H1 (cell line): Measurements from ENCODE around the gene MIPOL1. TPM values are rescaled to one million over a fixed set of nuclear protein-coding genes. Genes with fewer than 3 reads are reported as not detected.

Source experiments
- CTCF ChIA-PET: fragments of 300-600 bp; sonication (Branson Sonifier 250); formaldehyde crosslinking; loops from one replicate; lab custom pipeline; 2021; ENCODE audit not compliant: partially characterized antibody; lab: Charles Lee
- POLR2A ChIA-PET: fragments of 300-600 bp; sonication (Branson Sonifier 250); formaldehyde crosslinking; loops from one replicate; lab custom pipeline; 2021; ENCODE audit warnings: inconsistent platforms; ENCODE audit not compliant: partially characterized antibody; lab: Charles Lee
- DNase-seq, 2 experiments: peaks; one replicate each; pipeline versions ENCODE4 v3.0.0 to v3.0.0-alpha.2; 2010 to 2022; ENCODE audit warnings: low spot score in 2 of 2, low read depth in 1 of 2, mixed read lengths in 1 of 2
- FAIRE-seq: peaks from 2 replicates; lab custom pipeline; 2011; peaks lifted over from hg19 to GRCh38; lab: Jason Lieb, UNC
- H2AFZ ChIP-seq: 2 replicates; pipeline ENCODE4 v1.8.1; 2012; ENCODE audit warnings: low read length, inconsistent platforms
- H2AK5ac ChIP-seq: 2 replicates; pipeline ENCODE4 v1.6.1; 2013; ENCODE audit warnings: low read depth, low read length
- H2BK120ac ChIP-seq: replicated peaks from 2 replicates; pipeline ENCODE3; 2013; ENCODE audit warnings: low read depth, low read length, inconsistent platforms
- H2BK12ac ChIP-seq: 2 replicates; pipeline ENCODE4 v1.6.1; 2013; ENCODE audit warnings: low read depth, low read length
- H2BK15ac ChIP-seq: 2 replicates; pipeline ENCODE4 v1.6.1; 2013; ENCODE audit warnings: low read length
- H2BK20ac ChIP-seq: 2 replicates; pipeline ENCODE4 v1.6.1; 2013; ENCODE audit warnings: low read length
- H2BK5ac ChIP-seq: 2 replicates; pipeline ENCODE4 v1.6.1; 2013; ENCODE audit warnings: low read depth, low read length
- H3K14ac ChIP-seq: 2 replicates; pipeline ENCODE4 v1.6.1; 2013; ENCODE audit warnings: inconsistent platforms; ENCODE audit not compliant: insufficient read length
- H3K18ac ChIP-seq: 2 replicates; pipeline ENCODE4 v1.6.1; 2013; ENCODE audit warnings: low read length; ENCODE audit errors: extremely low read depth
- H3K23ac ChIP-seq: 2 replicates; pipeline ENCODE4 v1.6.1; 2013; ENCODE audit warnings: inconsistent platforms; ENCODE audit not compliant: insufficient read length
- H3K23me2 ChIP-seq: 2 replicates; pipeline ENCODE4 v1.6.1; 2013; ENCODE audit warnings: low read depth, low read length
- H3K27ac ChIP-seq: 2 replicates; pipeline ENCODE4 v1.6.1; 2011; ENCODE audit warnings: low read depth, low read length, inconsistent platforms
- H3K27me3 ChIP-seq, 4 experiments: replicated peaks in 1 of 4; 1 replicate in 1 of 4; 2 replicates in 3 of 4; pipeline versions ENCODE4 v1.6.1 to v1.8.1; 2011 to 2013; ENCODE audit warnings: low read length in 3 of 4, mild to moderate bottlenecking in 3 of 4, inconsistent platforms in 2 of 4, mixed read lengths in 2 of 4, moderate library complexity in 1 of 4; ENCODE audit not compliant: control insufficient read depth in 3 of 4, insufficient read depth in 3 of 4; ENCODE audit errors: extremely low read depth in 1 of 4
- H3K36me3 ChIP-seq, 4 experiments: 2 replicates each; pipeline versions ENCODE4 v1.6.1 to v1.8.1; 2011 to 2013; ENCODE audit warnings: mild to moderate bottlenecking in 4 of 4, low read length in 3 of 4, moderate library complexity in 2 of 4, control low read depth in 1 of 4, inconsistent platforms in 1 of 4; ENCODE audit not compliant: insufficient read depth in 4 of 4, control insufficient read depth in 2 of 4
- H3K4ac ChIP-seq: replicated peaks from 2 replicates; pipeline ENCODE3; 2013; ENCODE audit warnings: low read length, low read depth, mixed read lengths, inconsistent platforms; ENCODE audit not compliant: insufficient read length
- H3K4me1 ChIP-seq, 4 experiments: replicated peaks in 1 of 4; 1 replicate in 1 of 4; 2 replicates in 3 of 4; pipeline versions ENCODE4 v1.6.1 to v1.8.1; 2011 to 2013; ENCODE audit warnings: low read length in 3 of 4, inconsistent platforms in 2 of 4, mixed read lengths in 1 of 4; ENCODE audit not compliant: insufficient read depth in 4 of 4, control insufficient read depth in 3 of 4
- H3K4me2 ChIP-seq, 2 experiments: 2 replicates each; pipeline versions ENCODE4 v1.6.1 to v1.8.1; 2011 to 2013; ENCODE audit warnings: low read depth in 2 of 2, low read length in 2 of 2, control low read depth in 1 of 2, inconsistent platforms in 1 of 2, mild to moderate bottlenecking in 1 of 2; ENCODE audit not compliant: insufficient read depth in 1 of 2
- H3K4me3 ChIP-seq, 4 experiments: fragments of 200-600, 300-600 bp in 1 of 4; sonication (generic), shearing (Covaris generic), sonication (Bioruptor Twin) in 1 of 4; 2 replicates each; pipeline versions ENCODE4 v1.5.1 to v1.8.1; 2011 to 2016; ENCODE audit warnings: low read length in 4 of 4, low read depth in 3 of 4, control low read depth in 2 of 4, inconsistent platforms in 2 of 4, mild to moderate bottlenecking in 2 of 4, mixed read lengths in 1 of 4, moderate library complexity in 1 of 4; ENCODE audit not compliant: insufficient read depth in 2 of 4; ENCODE audit errors: extremely low read depth in 1 of 4
- H3K56ac ChIP-seq: replicated peaks from 2 replicates; pipeline ENCODE3; 2013; ENCODE audit warnings: low read depth, mild to moderate bottlenecking, mixed read lengths, low read length, inconsistent platforms; ENCODE audit not compliant: insufficient read length
- H3K79me1 ChIP-seq: 2 replicates; pipeline ENCODE4 v1.6.1; 2013; ENCODE audit warnings: low read depth, low read length, control low read depth
- H3K79me2 ChIP-seq, 2 experiments: 2 replicates each; pipeline versions ENCODE4 v1.6.1 to v1.8.1; 2012 to 2013; ENCODE audit warnings: low read length in 2 of 2, mild to moderate bottlenecking in 2 of 2, inconsistent platforms in 1 of 2; ENCODE audit not compliant: insufficient read depth in 2 of 2, control insufficient read depth in 1 of 2
- H3K9ac ChIP-seq, 4 experiments: replicated peaks in 1 of 4; 1 replicate in 1 of 4; 2 replicates in 3 of 4; pipeline versions ENCODE4 v1.6.1 to v1.8.1; 2011 to 2013; ENCODE audit warnings: low read depth in 3 of 4, low read length in 3 of 4, control low read depth in 2 of 4, mild to moderate bottlenecking in 2 of 4, moderate library complexity in 2 of 4, inconsistent platforms in 1 of 4; ENCODE audit errors: extremely low read depth in 1 of 4
- H3K9me3 ChIP-seq, 2 experiments: 2 replicates each; pipeline versions ENCODE4 v1.6.1 to v1.8.1; 2012 to 2013; ENCODE audit warnings: mild to moderate bottlenecking in 2 of 2, moderate library complexity in 2 of 2, control low read depth in 1 of 2, inconsistent platforms in 1 of 2, low read depth in 1 of 2, low read length in 1 of 2, mixed read lengths in 1 of 2; ENCODE audit not compliant: insufficient read depth in 2 of 2
- H4K20me1 ChIP-seq, 2 experiments: replicated peaks in 1 of 2; 2 replicates each; pipeline versions ENCODE3 to v1.8.1; 2011 to 2013; ENCODE audit warnings: inconsistent platforms in 2 of 2, low read length in 2 of 2, mild to moderate bottlenecking in 1 of 2; ENCODE audit not compliant: insufficient read depth in 2 of 2, control insufficient read depth in 1 of 2
- H4K5ac ChIP-seq: 2 replicates; pipeline ENCODE4 v1.6.1; 2013; ENCODE audit warnings: low read length, low read depth, mixed read lengths, inconsistent platforms; ENCODE audit not compliant: insufficient read length
- H4K8ac ChIP-seq: 2 replicates; pipeline ENCODE4 v1.8.0; 2013; ENCODE audit warnings: mild to moderate bottlenecking, moderate library complexity, low read length, inconsistent platforms; ENCODE audit not compliant: insufficient read depth; ENCODE audit errors: extremely low read depth
- H4K91ac ChIP-seq: replicated peaks from 2 replicates; pipeline ENCODE3; 2013; ENCODE audit warnings: low read length, mixed read lengths, inconsistent platforms; ENCODE audit not compliant: insufficient read length
- CEBPB ChIP-seq: IDR thresholded peaks from 2 replicates; pipeline ENCODE4 v1.6.1; 2012; ENCODE audit warnings: low read depth, low read length
- CHD1 ChIP-seq: IDR thresholded peaks from 2 replicates; pipeline ENCODE4 v1.6.1; 2012; ENCODE audit warnings: low read depth, low read length, improper control_type of control experiment
- CTCF ChIP-seq, 3 experiments: IDR thresholded peaks; 1 replicate in 2 of 3; 2 replicates in 1 of 3; pipeline versions ENCODE4 v1.5.1 to v1.6.1; 2011; ENCODE audit warnings: low read length in 3 of 3, mild to moderate bottlenecking in 3 of 3, inconsistent platforms in 2 of 3, low read depth in 1 of 3, moderate library complexity in 1 of 3; ENCODE audit not compliant: insufficient read depth in 1 of 3; ENCODE audit errors: control extremely low read depth in 1 of 3
- JUN ChIP-seq: IDR thresholded peaks from 2 replicates; pipeline ENCODE4 v1.6.1; 2011; ENCODE audit warnings: low read depth, mild to moderate bottlenecking, improper control_type of control experiment, low read length
- NANOG ChIP-seq: IDR thresholded peaks from 2 replicates; pipeline ENCODE4 v1.6.1; 2011; ENCODE audit warnings: low read length, low read depth, mild to moderate bottlenecking, inconsistent platforms; ENCODE audit not compliant: insufficient read depth, poor library complexity, severe bottlenecking
- NRF1 ChIP-seq: IDR thresholded peaks from 2 replicates; pipeline ENCODE4 v1.6.1; 2011; ENCODE audit warnings: mild to moderate bottlenecking, low read depth, low read length, improper control_type of control experiment
- SIN3A ChIP-seq, 2 experiments: IDR thresholded peaks in 1 of 2; conservative IDR thresholded peaks in 1 of 2; 2 replicates each; pipeline ENCODE4 v1.6.1; 2011 to 2012; ENCODE audit warnings: low read length in 2 of 2, improper control_type of control experiment in 1 of 2, low read depth in 1 of 2, mild to moderate bottlenecking in 1 of 2
- SUZ12 ChIP-seq: fragments of 200-600 bp; sonication (generic); IDR thresholded peaks from 2 replicates; pipeline ENCODE4 v1.6.1; 2012; ENCODE audit warnings: mild to moderate bottlenecking, inconsistent platforms, low read length, moderate library complexity, mixed read lengths
- TCF12 ChIP-seq: IDR thresholded peaks from 2 replicates; pipeline ENCODE4 v1.6.1; 2011; ENCODE audit warnings: low read depth, mild to moderate bottlenecking, low read length
- ZNF274 ChIP-seq: IDR thresholded peaks from 2 replicates; pipeline ENCODE4 v1.7.0; 2012; ENCODE audit warnings: low read length, borderline replicate concordance; ENCODE audit errors: extremely low read depth
- WGBS, 2 experiments: shearing (Covaris generic) in 1 of 2; methylation state at CpG; one replicate each; pipeline versions ENCODE4 v1.1.6 to v1.1.7; 2013 to 2015; ENCODE audit warnings: low lambda C conversion rate in 2 of 2, mixed read lengths in 2 of 2, inconsistent platforms in 1 of 2, low coverage in 1 of 2, missing lambda C conversion rate in 1 of 2; ENCODE audit not compliant: insufficient replicate concordance in 2 of 2, insufficient coverage in 1 of 2, insufficient read length in 1 of 2; ENCODE audit errors: extremely low coverage in 1 of 2, missing lambda C conversion rate in 1 of 2; 5-methylcytosine and 5-hydroxymethylcytosine counted together
- polyA plus RNA-seq, 7 experiments: library from polyadenylated mRNA; depleted of rRNA in 3 of 7; stranded (reverse) in 5 of 7; unstranded in 2 of 7; fragments of >200 nt in 5 of 7; fragments of 200-250 nt in 2 of 7; gene quantifications; 1 replicate in 5 of 7; 2 replicates in 1 of 7; 4 replicates in 1 of 7; pipeline versions ENCODE4 v1.2.1 to v1.2.3, GENCODE V29; 2011 to 2013; ENCODE audit warnings: missing spikeins in 2 of 7, mixed read lengths in 2 of 7
- total RNA-seq: library from RNA; stranded (reverse); fragmentation: NEBNext Ultra II Directional; extraction: Animal tissue kit (Norgen Biotek cat#: 25700); gene quantifications from 2 replicates; pipeline ENCODE4 v1.2.1, GENCODE V29; 2021

MIPOL1 gene
- total and polyA plus RNA-seq, 2 of the 8 experiments (the other 6 are each of a cell fraction or from before 2014, with no cell fraction given): 2.8 to 23.9 TPM

- no peak overlapping the region for H2AFZ ChIP-seq
- H3K36me3 ChIP-seq: no peaks in the 10 kb centered on the region
- H3K14ac ChIP-seq: no peak overlapping the region
- DNase-seq: no peak
- H2BK12ac ChIP-seq: no peak overlapping the region
- H3K79me1 ChIP-seq: no peaks in the 10 kb centered on the region
- POLR2A ChIA-PET: no interaction called here
- H2BK20ac ChIP-seq: no peak overlapping the region
- no peak overlapping the region for H3K4me2 ChIP-seq
- no peak overlapping the region for H3K9ac ChIP-seq
- no peak overlapping the region for H3K4ac ChIP-seq
- FAIRE-seq: no peak
- H3K4me3 ChIP-seq: no peak overlapping the region
- no peaks in the 10 kb centered on the region for H3K23me2 ChIP-seq
- no peak overlapping the region for H3K27ac ChIP-seq
- no peak overlapping the region for H3K18ac ChIP-seq
- H2BK15ac ChIP-seq: no peak overlapping the region
- no peak overlapping the region for H4K5ac ChIP-seq
- no peak overlapping the region for H4K8ac ChIP-seq
- no peak overlapping the region for H2AK5ac ChIP-seq
- H3K79me2 ChIP-seq: no peaks in the 10 kb centered on the region
- no peak overlapping the region for H3K23ac ChIP-seq
- no peaks in the 10 kb centered on the region for H3K9me3 ChIP-seq
- no peak overlapping the region for H2BK120ac ChIP-seq
- CTCF ChIA-PET: interaction anchor here (0.6 kb wide), 1 partner anchor 29 kb away, joined by 5 read pairs; no protein-coding TSS in a partner anchor
- H4K20me1 ChIP-seq: no peaks in the 10 kb centered on the region
- 91% methylated on average over 3 of the region's 3 CpGs; no CpG with 5 or more reads in 1 of the 2 experiments for WGBS, 2 experiments
- H2BK5ac ChIP-seq: no peak overlapping the region
- no peak overlapping the region for H4K91ac ChIP-seq
- no peaks in the 10 kb centered on the region for H3K27me3 ChIP-seq
- no peaks in the 10 kb centered on the region; a peak in 1 of 7 replicates for H3K4me1 ChIP-seq
- no peak overlapping the region for H3K56ac ChIP-seq
- no peak for TF ChIP-seq ZNF274
- TF ChIP-seq NANOG: no peak
- TF ChIP-seq JUN: no peak
- no peak for TF ChIP-seq TCF12
- no peak for TF ChIP-seq CEBPB
- TF ChIP-seq NRF1: no peak
- TF ChIP-seq CTCF (IDR thresholded peaks at IDR 0.05; ENCODE audit: control extremely low read depth in 1 of 3, insufficient read depth in 1 of 3, low read depth in 1 of 3, low read length in 3 of 3): no peak
- TF ChIP-seq SIN3A (conservative IDR thresholded peaks at IDR 0.05 in 1 of 2, IDR thresholded peaks at IDR 0.05 in 1 of 2; ENCODE audit: low read depth in 1 of 2, low read length in 2 of 2): no peak
- no peak for TF ChIP-seq CHD1
- no peak for TF ChIP-seq SUZ12
These were observed 237.1 kb downstream of the MIPOL1 start for GRCh38 chr14:37434867-37435266.
